Heart left ventricle (tissue), 13 donors: ENCODE measurements around the gene HNRNPL.

ENCODE experiments used
- POLR2A ChIP-seq, 2 donors: fragments of 450-650 bp; IDR thresholded peaks; one replicate each; pipeline ENCODE4 v1.6.1; 2017; ENCODE audit warnings: antibody characterized with exemption in 2 of 2, mild to moderate bottlenecking in 2 of 2, moderate library complexity in 2 of 2
- TF ChIP-seq, protein P1 (sequence below), 12 donors: fragments of 200-600 bp; sonication (generic) in 4 of 12; IDR thresholded peaks; one replicate each; pipeline versions ENCODE4 v1.5.0 to v1.8.0; 2018 to 2022; ENCODE audit warnings: antibody characterized with exemption in 12 of 12, mild to moderate bottlenecking in 5 of 12
- donor health status: ischemic (EF 13 %, LVEDD 7.1; RV severe dilation, severe dysfunction).
- donor health status: DM: no; HTN: yes; CAD: no.
- donor health status: DM: no; HTN: no; CAD: no.
- donor health status: ischemic (EF 25% LVEDD 6.9; RV normal size, moderate dysfunction).
- donor health status: ischemic (EF 25% LVEDD 5.7; RV mildly dilated, moderate dysfunction).
- donor health status: ischemic (EF 35%, LVEDD 5.7; RV mildly dilated, moderate dysfunction).
- donor health status: nonischemic (EF 11% LVEDD 7.7; RV severe dilation, severe dysfunction).
- donor health status: DM: yes; HTN: yes; CAD: no.
- donor health status: PGD.
- donor health status: ischemic (EF 29% LVEDD 5.4; RV normal size, mild dysfunction).
- donor health status: nonischemic (EF 23%, LVEDD 6.1; RV moderate dilation, normal function).

GRCh38 chr19:38838986-38839761 lies 10.6 kb downstream of the HNRNPL start:
- TF ChIP-seq, protein P1, sequence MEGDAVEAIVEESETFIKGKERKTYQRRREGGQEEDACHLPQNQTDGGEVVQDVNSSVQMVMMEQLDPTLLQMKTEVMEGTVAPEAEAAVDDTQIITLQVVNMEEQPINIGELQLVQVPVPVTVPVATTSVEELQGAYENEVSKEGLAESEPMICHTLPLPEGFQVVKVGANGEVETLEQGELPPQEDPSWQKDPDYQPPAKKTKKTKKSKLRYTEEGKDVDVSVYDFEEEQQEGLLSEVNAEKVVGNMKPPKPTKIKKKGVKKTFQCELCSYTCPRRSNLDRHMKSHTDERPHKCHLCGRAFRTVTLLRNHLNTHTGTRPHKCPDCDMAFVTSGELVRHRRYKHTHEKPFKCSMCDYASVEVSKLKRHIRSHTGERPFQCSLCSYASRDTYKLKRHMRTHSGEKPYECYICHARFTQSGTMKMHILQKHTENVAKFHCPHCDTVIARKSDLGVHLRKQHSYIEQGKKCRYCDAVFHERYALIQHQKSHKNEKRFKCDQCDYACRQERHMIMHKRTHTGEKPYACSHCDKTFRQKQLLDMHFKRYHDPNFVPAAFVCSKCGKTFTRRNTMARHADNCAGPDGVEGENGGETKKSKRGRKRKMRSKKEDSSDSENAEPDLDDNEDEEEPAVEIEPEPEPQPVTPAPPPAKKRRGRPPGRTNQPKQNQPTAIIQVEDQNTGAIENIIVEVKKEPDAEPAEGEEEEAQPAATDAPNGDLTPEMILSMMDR (IDR thresholded peaks at IDR 0.05): no peak
- no peak for TF ChIP-seq POLR2A (IDR thresholded peaks at IDR 0.05)
